Gastroesophageal sphincter (tissue), 3 donors: Measurements from ENCODE around the gene ANO4.

ENCODE experiments used
- CTCF ChIP-seq, 4 experiments: fragments of 200-600 bp in 2 of 4; fragments of 450-650 bp in 2 of 4; sonication (generic) in 1 of 4; IDR thresholded peaks; one replicate each; pipeline ENCODE4 v1.5.1; 2017 to 2019; ENCODE audit warnings: antibody characterized with exemption in 4 of 4, mild to moderate bottlenecking in 2 of 4, moderate library complexity in 2 of 4
- EP300 ChIP-seq: sonication (generic); formaldehyde crosslinking; IDR thresholded peaks from one replicate; pipeline ENCODE4 v1.6.1; 2017; ENCODE audit warnings: antibody characterized with exemption, mild to moderate bottlenecking

DNA sequence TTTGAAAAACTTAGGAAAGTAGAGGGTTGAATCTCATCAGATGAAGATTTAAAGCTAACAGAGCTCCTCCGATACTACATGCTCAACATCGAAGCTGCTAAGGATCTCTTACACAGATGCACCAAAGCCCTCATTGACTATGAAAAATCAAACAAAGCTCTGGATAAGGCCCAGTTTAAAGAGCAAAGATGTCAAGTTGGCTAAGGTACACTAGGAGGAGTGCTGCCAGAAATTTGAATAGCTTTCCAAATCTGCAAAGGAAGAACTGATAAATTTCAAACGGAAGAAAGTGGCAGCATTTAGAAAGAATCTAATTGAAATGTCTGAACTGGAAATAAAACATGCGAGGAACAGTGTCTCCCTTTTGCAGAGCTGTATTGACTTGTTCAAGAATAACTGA is 274.3 kb downstream of the ANO4 start:
- TF ChIP-seq EP300 (no peak), CTCF (IDR thresholded peaks at IDR 0.05) (no peak)
